ENCODE results near the gene TFEB. TPM values are rescaled to one million over a fixed set of nuclear protein-coding genes. Genes with fewer than 3 reads are reported as not detected.

TFEB gene
- total RNA-seq, 2 donors from 2014 or later: 16.9 to 21.7 TPM

GRCh38 chr6:41642960-41643898, 92.2 kb downstream of the TFEB start:
- DNase-seq: no peak
- H3K27me3 ChIP-seq: peaks cover 17% of the 10 kb centered on the region
- H3K9me3 ChIP-seq: no peaks in the 10 kb centered on the region
- H3K36me3 ChIP-seq: no peaks in the 10 kb centered on the region
- no peak overlapping the region for H3K27ac ChIP-seq
- H3K9ac ChIP-seq (ENCODE audit: low read depth in 2 of 2, low read length in 2 of 2): no peak overlapping the region
- H3K4me1 ChIP-seq: no peaks in the 10 kb centered on the region
- TF ChIP-seq CTCF (IDR thresholded peaks at IDR 0.05): no peak
- intact Hi-C loops (cut with DNase I): no loop called here
- no peak overlapping the region for H3K4me3 ChIP-seq

- no peaks in the 10 kb centered on the region for H3K9me3 ChIP-seq
- H3K27ac ChIP-seq: no peak overlapping the region
Observed at GRCh38 chr6:41642090-41642959, 93.1 kb downstream of the TFEB start.

GRCh38 chr6:41641352-41641925, 94.0 kb downstream of the TFEB start:
- no peak for TF ChIP-seq CTCF (IDR thresholded peaks at IDR 0.05)
- H3K9me3 ChIP-seq: no peaks in the 10 kb centered on the region
- no peak overlapping the region for H3K9ac ChIP-seq (ENCODE audit: low read depth in 2 of 2, low read length in 2 of 2)
- intact Hi-C loops (cut with DNase I): no loop called here
- H3K4me3 ChIP-seq: no peak overlapping the region
- H3K27ac ChIP-seq: no peak overlapping the region
- H3K27me3 ChIP-seq: peaks cover 32% of the 10 kb centered on the region
- no peaks in the 10 kb centered on the region for H3K36me3 ChIP-seq
- H3K4me1 ChIP-seq: peaks cover 3% of the 10 kb centered on the region
- no peak for DNase-seq

More at GRCh38 chr6:41642090-41642959, 93.1 kb downstream of the TFEB start:
- DNase-seq: no peak
- Histone ChIP-seq H3K9ac (ENCODE audit: low read depth in 2 of 2, low read length in 2 of 2) (no peak overlapping the region), H3K27me3 (peaks cover 27% of the 10 kb centered on the region), H3K36me3 (no peaks in the 10 kb centered on the region), H3K4me3 (no peak overlapping the region), H3K4me1 (peaks cover 2% of the 10 kb centered on the region)
- TF ChIP-seq CTCF (IDR thresholded peaks at IDR 0.05): no peak
- intact Hi-C loops (cut with DNase I): no loop called here

GRCh38 chr6:41640426-41640825, 95.0 kb downstream of the TFEB start:
- Histone ChIP-seq H3K4me3 (no peak overlapping the region), H3K4me1 (peaks cover 3% of the 10 kb centered on the region), H3K36me3 (no peaks in the 10 kb centered on the region), H3K9me3 (no peaks in the 10 kb centered on the region), H3K27ac (no peak overlapping the region), H3K27me3 (peaks cover 32% of the 10 kb centered on the region), H3K9ac (ENCODE audit: low read depth in 2 of 2, low read length in 2 of 2) (no peak overlapping the region)
- DNase-seq: no peak
- intact Hi-C loops (cut with DNase I): no loop called here
- TF ChIP-seq CTCF (IDR thresholded peaks at IDR 0.05): no peak

GRCh38 chr6:41639809-41640371, 95.5 kb downstream of the TFEB start:
- no peak overlapping the region for H3K27ac ChIP-seq
- no peak overlapping the region for H3K9ac ChIP-seq (ENCODE audit: low read depth in 2 of 2, low read length in 2 of 2)

More at GRCh38 chr6:41639809-41640371, 95.5 kb downstream of the TFEB start:
- no peak for TF ChIP-seq CTCF (IDR thresholded peaks at IDR 0.05)
- intact Hi-C loops (cut with DNase I): no loop called here
- Histone ChIP-seq H3K4me1 (peaks cover 3% of the 10 kb centered on the region), H3K27me3 (peaks cover 32% of the 10 kb centered on the region), H3K4me3 (no peak overlapping the region), H3K9me3 (no peaks in the 10 kb centered on the region), H3K36me3 (no peaks in the 10 kb centered on the region)
- DNase-seq: no peak
